Vagina (tissue), 2 donors: ENCODE results near the gene BPIFB1.

Source experiments
- CTCF ChIP-seq, 3 experiments: fragments of 450-650 bp in 2 of 3; fragments of 200-600 bp in 1 of 3; sonication (generic) in 1 of 3; IDR thresholded peaks; one replicate each; pipeline ENCODE4 v1.5.1; 2017 to 2019; ENCODE audit warnings: antibody characterized with exemption in 3 of 3, mild to moderate bottlenecking in 2 of 3, moderate library complexity in 2 of 3
- POLR2A ChIP-seq, 2 donors: fragments of 450-650 bp; IDR thresholded peaks; one replicate each; pipeline ENCODE4 v1.6.1; 2017; ENCODE audit warnings: antibody characterized with exemption in 2 of 2, mild to moderate bottlenecking in 2 of 2, moderate library complexity in 2 of 2
- POLR2AphosphoS5 ChIP-seq, 2 donors: sonication (generic); formaldehyde crosslinking; IDR thresholded peaks; one replicate each; pipeline ENCODE4 v1.9.0; 2017; ENCODE audit warnings: antibody characterized with exemption in 2 of 2, mild to moderate bottlenecking in 2 of 2, low read depth in 1 of 2; ENCODE audit not compliant: insufficient read depth in 1 of 2

GRCh38 chr20:33328157-33329137 lies 45.4 kb downstream of the BPIFB1 start:
- TF ChIP-seq CTCF (IDR thresholded peaks at IDR 0.05) (no peak), POLR2AphosphoS5 (IDR thresholded peaks at IDR 0.05; ENCODE audit: insufficient read depth in 1 of 2, low read depth in 1 of 2) (no peak), POLR2A (IDR thresholded peaks at IDR 0.05) (no peak)
